OCI-LY3 (cell line): Measurements from ENCODE around the gene CTRL.

Experiments
- H2AFZ ChIP-seq: fragments of 200-600, 300-600 bp; shearing (Covaris generic); 2 replicates; pipeline ENCODE4 v1.6.0; 2014; ENCODE audit warnings: antibody characterized with exemption, low read depth, low read length
- H3K27ac ChIP-seq: fragments of 200-600, 300-600 bp; sonication (generic); 2 replicates; pipeline ENCODE4 v1.5.1; 2014; ENCODE audit warnings: mild to moderate bottlenecking, low read length, moderate library complexity, mixed read lengths
- H3K27me3 ChIP-seq: fragments of 200-600, 300-600 bp; sonication (generic); 2 replicates; pipeline ENCODE4 v1.6.1; 2014; ENCODE audit warnings: low read depth, low read length, mixed read lengths
- H3K36me3 ChIP-seq: fragments of 200-600, 300-600 bp; sonication (generic); replicated peaks from 2 replicates; pipeline ENCODE3; 2014; ENCODE audit warnings: low read depth, low read length, mixed read lengths
- H3K4me1 ChIP-seq: fragments of 300-600, 200-600 bp; sonication (generic); 2 replicates; pipeline ENCODE4 v1.6.1; 2014; ENCODE audit warnings: low read length, mixed read lengths
- H3K4me2 ChIP-seq: fragments of 200-600, 300-600 bp; sonication (generic); 2 replicates; pipeline ENCODE4 v1.6.1; 2014; ENCODE audit warnings: low read length, mixed read lengths
- H3K4me3 ChIP-seq: fragments of 300-600, 200-600 bp; sonication (generic); 2 replicates; pipeline ENCODE4 v1.5.1; 2014; ENCODE audit warnings: antibody characterized with exemption, mild to moderate bottlenecking, low read length, moderate library complexity
- H3K79me2 ChIP-seq: fragments of 300-600, 200-600 bp; shearing (Covaris generic); 2 replicates; pipeline ENCODE4 v1.6.1; 2014; ENCODE audit warnings: mild to moderate bottlenecking, low read length, mixed read lengths
- H3K9ac ChIP-seq: fragments of 300-600, 200-600 bp; shearing (Covaris generic); 2 replicates; pipeline ENCODE4 v1.6.0; 2014; ENCODE audit warnings: mild to moderate bottlenecking, low read length, moderate library complexity
- H3K9me3 ChIP-seq: fragments of 200-600, 300-600 bp; shearing (Covaris generic); 2 replicates; pipeline ENCODE4 v1.6.1; 2014; ENCODE audit warnings: low read length, mixed read lengths; ENCODE audit not compliant: insufficient read depth
- H4K20me1 ChIP-seq: fragments of 200-600, 300-600 bp; sonication (generic); 2 replicates; pipeline ENCODE4 v1.6.1; 2016; ENCODE audit warnings: low read length, mixed read lengths; ENCODE audit not compliant: insufficient read depth
- CTCF ChIP-seq: fragments of 200-600, 300-600 bp; sonication (generic); IDR thresholded peaks from 2 replicates; pipeline ENCODE4 v1.5.1; 2014; ENCODE audit warnings: antibody characterized with exemption, low read length, low read depth
- EZH2phosphoT487 ChIP-seq: fragments of 200-600 bp; shearing (Covaris generic); IDR thresholded peaks from 2 replicates; pipeline ENCODE4 v1.6.1; 2018; ENCODE audit warnings: antibody characterized with exemption, mixed run types, low read depth

The CTRL gene

GRCh38 chr16:67914758-67915495 is 16.7 kb downstream of the CTRL start:
- no peaks in the 10 kb centered on the region for H3K27me3 ChIP-seq
- no peak overlapping the region for H2AFZ ChIP-seq
- H3K79me2 ChIP-seq = no peaks in the 10 kb centered on the region
- no peaks in the 10 kb centered on the region for H3K9me3 ChIP-seq
- no peak overlapping the region for H3K9ac ChIP-seq
- peaks cover 5% of the 10 kb centered on the region for H3K4me1 ChIP-seq
- no peak overlapping the region for H3K27ac ChIP-seq
- H4K20me1 ChIP-seq = no peaks in the 10 kb centered on the region
- no peak overlapping the region for H3K4me2 ChIP-seq
- H3K36me3 ChIP-seq = no peaks in the 10 kb centered on the region
- H3K4me3 ChIP-seq = no peak overlapping the region
- TF ChIP-seq EZH2phosphoT487 = no peak
- TF ChIP-seq CTCF = no peak

GRCh38 chr16:67910158-67910557 is 21.5 kb downstream of the CTRL start:
- H2AFZ ChIP-seq = no peak overlapping the region
- no peaks in the 10 kb centered on the region for H3K9me3 ChIP-seq
- no peak overlapping the region for H3K9ac ChIP-seq
- peaks cover 5% of the 10 kb centered on the region for H3K36me3 ChIP-seq
- H3K4me1 ChIP-seq = peaks cover 7% of the 10 kb centered on the region
- H4K20me1 ChIP-seq = no peaks in the 10 kb centered on the region
- TF ChIP-seq EZH2phosphoT487 = no peak
- TF ChIP-seq CTCF = no peak
- H3K4me2 ChIP-seq = no peak overlapping the region
- H3K27me3 ChIP-seq = no peaks in the 10 kb centered on the region
- H3K27ac ChIP-seq = no peak overlapping the region
- no peak overlapping the region for H3K4me3 ChIP-seq
- H3K79me2 ChIP-seq = no peaks in the 10 kb centered on the region

- no peak overlapping the region for H3K4me2 ChIP-seq
- no peak overlapping the region for H3K4me3 ChIP-seq
- no peak overlapping the region for H2AFZ ChIP-seq
- H3K27me3 ChIP-seq = no peaks in the 10 kb centered on the region
- H3K79me2 ChIP-seq = no peaks in the 10 kb centered on the region
- no peak overlapping the region for H3K27ac ChIP-seq
- H3K36me3 ChIP-seq = peaks cover 5% of the 10 kb centered on the region
- no peak overlapping the region for H3K9ac ChIP-seq
- H3K4me1 ChIP-seq = peaks cover 7% of the 10 kb centered on the region
- H3K9me3 ChIP-seq = no peaks in the 10 kb centered on the region
- TF ChIP-seq CTCF = no peak
- TF ChIP-seq EZH2phosphoT487 = no peak
- no peaks in the 10 kb centered on the region for H4K20me1 ChIP-seq
Observed at GRCh38 chr16:67909056-67909742, 22.5 kb downstream of the CTRL start.

GRCh38 chr16:67907397-67908180 is 24.1 kb downstream of the CTRL start:
- no peaks in the 10 kb centered on the region for H3K79me2 ChIP-seq
- H4K20me1 ChIP-seq = no peaks in the 10 kb centered on the region
- H3K4me3 ChIP-seq = no peak overlapping the region
- no peaks in the 10 kb centered on the region for H3K9me3 ChIP-seq
- no peaks in the 10 kb centered on the region for H3K27me3 ChIP-seq
- peaks cover 7% of the 10 kb centered on the region for H3K4me1 ChIP-seq
- H2AFZ ChIP-seq = no peak overlapping the region
- no peak for TF ChIP-seq EZH2phosphoT487
- no peak for TF ChIP-seq CTCF
- H3K9ac ChIP-seq = no peak overlapping the region
- peaks cover 5% of the 10 kb centered on the region for H3K36me3 ChIP-seq
- no peak overlapping the region for H3K4me2 ChIP-seq
- H3K27ac ChIP-seq = no peak overlapping the region
